Trophoblast cell (in vitro differentiated cells and primary cell): ENCODE results near the gene NR6A1.

Experiments used
- DNase-seq, 2 donors: peaks; one replicate each; pipeline ENCODE4 v3.0.0-alpha.2; 2016
- H2AFZ ChIP-seq: 2 replicates; pipeline ENCODE4 v1.6.1; 2013; ENCODE audit warnings: low read length, moderate library complexity, mild to moderate bottlenecking; ENCODE audit not compliant: insufficient read depth, poor library complexity
- H2AK5ac ChIP-seq: 2 replicates; pipeline ENCODE4 v1.6.1; 2013; ENCODE audit warnings: mild to moderate bottlenecking, low read length
- H2BK120ac ChIP-seq: 2 replicates; pipeline ENCODE4 v1.6.1; 2013; ENCODE audit warnings: low read length, mild to moderate bottlenecking, moderate library complexity; ENCODE audit not compliant: insufficient read depth, poor library complexity
- H2BK12ac ChIP-seq: 2 replicates; pipeline ENCODE4 v1.6.1; 2013; ENCODE audit warnings: mild to moderate bottlenecking, low read length, moderate library complexity
- H2BK5ac ChIP-seq: 2 replicates; pipeline ENCODE4 v1.6.1; 2013; ENCODE audit warnings: low read length, low read depth, moderate library complexity, mild to moderate bottlenecking; ENCODE audit not compliant: poor library complexity
- H3K14ac ChIP-seq: 2 replicates; pipeline ENCODE4 v1.6.1; 2013; ENCODE audit warnings: mild to moderate bottlenecking, low read length
- H3K18ac ChIP-seq: 2 replicates; pipeline ENCODE4 v1.6.1; 2013; ENCODE audit warnings: mild to moderate bottlenecking, low read length
- H3K23ac ChIP-seq: 2 replicates; pipeline ENCODE4 v1.6.1; 2013; ENCODE audit warnings: low read length
- H3K27ac ChIP-seq: 2 replicates; pipeline ENCODE4 v1.5.1; 2013; ENCODE audit warnings: low read depth, mild to moderate bottlenecking, inconsistent platforms, low read length, moderate library complexity
- H3K27me3 ChIP-seq: 2 replicates; pipeline ENCODE4 v1.6.1; 2013; ENCODE audit warnings: inconsistent platforms, mild to moderate bottlenecking, low read length, moderate library complexity; ENCODE audit not compliant: insufficient read depth
- H3K36me3 ChIP-seq, 2 experiments: 1 replicate in 1 of 2; 2 replicates in 1 of 2; pipeline ENCODE4 v1.6.1; 2013; ENCODE audit warnings: low read length in 2 of 2, mild to moderate bottlenecking in 2 of 2, moderate library complexity in 1 of 2; ENCODE audit not compliant: insufficient read depth in 2 of 2, control insufficient read depth in 1 of 2
- H3K4ac ChIP-seq: 2 replicates; pipeline ENCODE4 v1.6.1; 2013; ENCODE audit warnings: low read depth, mild to moderate bottlenecking, low read length, moderate library complexity
- H3K4me1 ChIP-seq, 2 experiments: 1 replicate in 1 of 2; 2 replicates in 1 of 2; pipeline ENCODE4 v1.6.1; 2013; ENCODE audit warnings: low read length in 2 of 2, mild to moderate bottlenecking in 2 of 2, moderate library complexity in 1 of 2; ENCODE audit not compliant: insufficient read depth in 2 of 2, control insufficient read depth in 1 of 2
- H3K4me2 ChIP-seq: 2 replicates; pipeline ENCODE4 v1.6.1; 2013; ENCODE audit warnings: inconsistent platforms, mild to moderate bottlenecking, low read length, moderate library complexity
- H3K4me3 ChIP-seq: 2 replicates; pipeline ENCODE4 v1.5.1; 2013; ENCODE audit warnings: mild to moderate bottlenecking, low read depth, low read length, inconsistent platforms
- H3K79me1 ChIP-seq: one replicate; pipeline ENCODE4 v1.6.1; 2013; ENCODE audit warnings: low read length
- H3K79me2 ChIP-seq: 2 replicates; pipeline ENCODE4 v1.6.1; 2013; ENCODE audit warnings: low read length, mild to moderate bottlenecking; ENCODE audit not compliant: control insufficient read depth, insufficient read depth, poor library complexity
- H3K9ac ChIP-seq: 2 replicates; pipeline ENCODE4 v1.6.1; 2013; ENCODE audit warnings: mild to moderate bottlenecking, low read length
- H3K9me3 ChIP-seq: 2 replicates; pipeline ENCODE4 v1.6.1; 2013; ENCODE audit warnings: low read depth, mild to moderate bottlenecking, control low read depth, inconsistent platforms, low read length; ENCODE audit not compliant: insufficient read depth
- H4K12ac ChIP-seq: 2 replicates; pipeline ENCODE4 v1.6.1; 2013; ENCODE audit warnings: low read depth, mild to moderate bottlenecking, low read length, moderate library complexity
- H4K8ac ChIP-seq: 2 replicates; pipeline ENCODE4 v1.6.1; 2013; ENCODE audit warnings: low read depth, mild to moderate bottlenecking, low read length, moderate library complexity
- H4K91ac ChIP-seq: one replicate; pipeline ENCODE4 v1.6.1; 2013; ENCODE audit warnings: low read depth, mild to moderate bottlenecking, low read length, moderate library complexity
- WGBS: extraction: QIAGEN DNeasy Blood & Tissue Kit; methylation state at CpG from one replicate; pipeline ENCODE4 v1.1.7; 2013; ENCODE audit warnings: missing lambda C conversion rate; ENCODE audit not compliant: insufficient read length, insufficient coverage; ENCODE audit errors: extremely low coverage; 5-methylcytosine and 5-hydroxymethylcytosine counted together

NR6A1 gene

GRCh38 chr9:124733964-124734740 lies 37.0 kb downstream of the NR6A1 start:
- no CpG with 5 or more reads among the region's 14 CpGs for WGBS
- H3K79me1 ChIP-seq = no peaks in the 10 kb centered on the region

GRCh38 chr9:124730772-124731171 lies 40.3 kb downstream of the NR6A1 start:
- Histone ChIP-seq H3K4me1 (peaks cover 5% of the 10 kb centered on the region in 2 experiments), H3K36me3 (peaks cover 0 to 3% of the 10 kb centered on the region in 2 experiments), H3K27me3 (no peaks in the 10 kb centered on the region), H3K4me2 (no peak overlapping the region), H2BK120ac (no peak overlapping the region), H3K4ac (no peak overlapping the region), H4K91ac (no peak overlapping the region), H3K79me1 (no peaks in the 10 kb centered on the region), H3K79me2 (no peaks in the 10 kb centered on the region), H3K18ac (no peak overlapping the region), H2BK12ac (no peak overlapping the region), H4K12ac (no peak overlapping the region), H2AFZ (no peak overlapping the region), H3K9me3 (no peaks in the 10 kb centered on the region), H3K27ac (no peak overlapping the region), H2BK5ac (no peak overlapping the region), H3K4me3 (no peak overlapping the region), H4K8ac (no peak overlapping the region), H3K23ac (no peak overlapping the region), H2AK5ac (no peak overlapping the region), H3K14ac (no peak overlapping the region), H3K9ac (no peak overlapping the region)
- DNase-seq = no peak
- no CpG with 5 or more reads among the region's 2 CpGs for WGBS

More at GRCh38 chr9:124733964-124734740, 37.0 kb downstream of the NR6A1 start:
- H3K14ac ChIP-seq = no peak overlapping the region
- no peak overlapping the region for H3K4ac ChIP-seq
- no peak overlapping the region for H2BK120ac ChIP-seq
- H2AK5ac ChIP-seq = no peak overlapping the region
- H3K27me3 ChIP-seq = no peaks in the 10 kb centered on the region
- H3K4me2 ChIP-seq = no peak overlapping the region
- H3K18ac ChIP-seq = no peak overlapping the region
- no peaks in the 10 kb centered on the region for H3K9me3 ChIP-seq
- no peak overlapping the region for H2BK5ac ChIP-seq
- H4K91ac ChIP-seq = no peak overlapping the region
- DNase-seq = no peak
- no peak overlapping the region for H3K9ac ChIP-seq
- no peak overlapping the region for H2BK12ac ChIP-seq
- H2AFZ ChIP-seq = no peak overlapping the region
- peaks cover 0 to 3% of the 10 kb centered on the region in 2 experiments for H3K36me3 ChIP-seq
- no peak overlapping the region for H3K4me3 ChIP-seq
- H4K12ac ChIP-seq = no peak overlapping the region
- H3K4me1 ChIP-seq = peaks cover 5% of the 10 kb centered on the region in 2 experiments
- H3K79me2 ChIP-seq = no peaks in the 10 kb centered on the region
- H3K27ac ChIP-seq = no peak overlapping the region
- H3K23ac ChIP-seq = no peak overlapping the region
- H4K8ac ChIP-seq = no peak overlapping the region

- Histone ChIP-seq H3K4me3 (no peak overlapping the region), H3K4me1 (no peaks in the 10 kb centered on the region), H4K91ac (no peak overlapping the region), H3K9ac (no peak overlapping the region), H3K36me3 (peaks cover 2% of the 10 kb centered on the region in 2 experiments), H3K4me2 (no peak overlapping the region), H3K18ac (no peak overlapping the region), H3K79me2 (no peaks in the 10 kb centered on the region), H3K79me1 (no peaks in the 10 kb centered on the region), H2BK120ac (no peak overlapping the region), H2AK5ac (no peak overlapping the region), H4K12ac (no peak overlapping the region), H3K27me3 (no peaks in the 10 kb centered on the region), H4K8ac (no peak overlapping the region), H3K9me3 (no peaks in the 10 kb centered on the region), H3K27ac (no peak overlapping the region), H2BK5ac (no peak overlapping the region), H3K4ac (no peak overlapping the region), H2BK12ac (no peak overlapping the region), H2AFZ (no peak overlapping the region), H3K23ac (no peak overlapping the region), H3K14ac (no peak overlapping the region)
- WGBS = no CpG with 5 or more reads among the region's 1 CpG
- peak in 1 of 2 donors; percentile 26 for DNase-seq
Measured at GRCh38 chr9:124726886-124727285, 44.2 kb downstream of the NR6A1 start.

GRCh38 chr9:124725068-124725452 lies 46.1 kb downstream of the NR6A1 start:
- H3K36me3 ChIP-seq = peaks cover 2% of the 10 kb centered on the region in 2 experiments
- H3K27ac ChIP-seq = no peak overlapping the region
- no peaks in the 10 kb centered on the region for H3K4me1 ChIP-seq
- no peak overlapping the region for H2AFZ ChIP-seq
- H3K4me2 ChIP-seq = no peak overlapping the region
- H2BK12ac ChIP-seq = no peak overlapping the region
- no peak overlapping the region for H2BK120ac ChIP-seq
- peak in 1 of 2 donors; percentile 31 for DNase-seq
- no CpG with 5 or more reads among the region's 5 CpGs for WGBS
- H3K9ac ChIP-seq = no peak overlapping the region
- H3K23ac ChIP-seq = no peak overlapping the region
- H3K18ac ChIP-seq = no peak overlapping the region
- H4K91ac ChIP-seq = no peak overlapping the region
- no peaks in the 10 kb centered on the region for H3K27me3 ChIP-seq
- H4K12ac ChIP-seq = no peak overlapping the region
- H4K8ac ChIP-seq = no peak overlapping the region
- no peak overlapping the region for H3K4ac ChIP-seq
- no peak overlapping the region for H3K4me3 ChIP-seq
- H3K14ac ChIP-seq = no peak overlapping the region
- no peak overlapping the region for H2AK5ac ChIP-seq
- H3K79me1 ChIP-seq = no peaks in the 10 kb centered on the region
- no peak overlapping the region for H2BK5ac ChIP-seq
- H3K9me3 ChIP-seq = no peaks in the 10 kb centered on the region
- no peaks in the 10 kb centered on the region for H3K79me2 ChIP-seq
